ENCODE data around the gene ABHD14A. TPM values are rescaled to one million over a fixed set of nuclear protein-coding genes. Genes with fewer than 3 reads are reported as not detected.

Gene ABHD14A
- polyA plus RNA-seq, 1 donor: 22.3 TPM

DNA sequence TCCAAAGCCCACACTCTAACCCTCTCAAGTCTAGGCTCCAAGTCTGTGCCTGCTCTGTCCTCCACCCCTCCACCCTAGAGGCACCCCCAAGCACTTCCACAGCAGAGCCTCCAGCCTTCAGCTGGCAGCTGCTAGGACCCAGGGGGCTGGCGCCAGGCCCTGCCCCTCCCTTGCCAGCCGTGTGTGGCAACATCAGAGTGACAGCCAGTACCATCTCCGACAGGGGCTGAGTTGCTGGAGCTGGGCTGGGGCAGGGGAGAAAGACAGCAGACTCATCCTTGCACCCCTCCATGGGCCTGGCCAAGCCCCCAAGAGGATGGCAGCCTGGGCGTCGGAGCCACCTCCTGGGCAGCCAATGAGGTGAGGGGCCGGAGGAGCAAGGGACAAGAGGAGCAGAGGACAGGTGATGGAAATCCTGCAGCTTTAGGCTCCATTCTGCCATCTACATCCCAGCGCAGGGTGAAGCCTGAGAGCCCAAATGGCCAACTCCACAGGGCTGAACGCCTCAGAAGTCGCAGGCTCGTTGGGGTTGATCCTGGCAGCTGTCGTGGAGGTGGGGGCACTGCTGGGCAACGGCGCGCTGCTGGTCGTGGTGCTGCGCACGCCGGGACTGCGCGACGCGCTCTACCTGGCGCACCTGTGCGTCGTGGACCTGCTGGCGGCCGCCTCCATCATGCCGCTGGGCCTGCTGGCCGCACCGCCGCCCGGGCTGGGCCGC, 19.5 kb upstream of the ABHD14A start, which contains the start of gene GPR62:
Gene GPR62 (plus strand): TSS at position 207 of the 718 bp plus-strand sequence. CDS start 272 bp downstream, at position 479.
- DNase-seq: no peak

GRCh38 chr3:51955893-51956770, 18.7 kb upstream of the ABHD14A start:
- no peak for DNase-seq

GRCh38 chr3:51957520-51958205, 17.2 kb upstream of the ABHD14A start:
- no peak for DNase-seq

DNA sequence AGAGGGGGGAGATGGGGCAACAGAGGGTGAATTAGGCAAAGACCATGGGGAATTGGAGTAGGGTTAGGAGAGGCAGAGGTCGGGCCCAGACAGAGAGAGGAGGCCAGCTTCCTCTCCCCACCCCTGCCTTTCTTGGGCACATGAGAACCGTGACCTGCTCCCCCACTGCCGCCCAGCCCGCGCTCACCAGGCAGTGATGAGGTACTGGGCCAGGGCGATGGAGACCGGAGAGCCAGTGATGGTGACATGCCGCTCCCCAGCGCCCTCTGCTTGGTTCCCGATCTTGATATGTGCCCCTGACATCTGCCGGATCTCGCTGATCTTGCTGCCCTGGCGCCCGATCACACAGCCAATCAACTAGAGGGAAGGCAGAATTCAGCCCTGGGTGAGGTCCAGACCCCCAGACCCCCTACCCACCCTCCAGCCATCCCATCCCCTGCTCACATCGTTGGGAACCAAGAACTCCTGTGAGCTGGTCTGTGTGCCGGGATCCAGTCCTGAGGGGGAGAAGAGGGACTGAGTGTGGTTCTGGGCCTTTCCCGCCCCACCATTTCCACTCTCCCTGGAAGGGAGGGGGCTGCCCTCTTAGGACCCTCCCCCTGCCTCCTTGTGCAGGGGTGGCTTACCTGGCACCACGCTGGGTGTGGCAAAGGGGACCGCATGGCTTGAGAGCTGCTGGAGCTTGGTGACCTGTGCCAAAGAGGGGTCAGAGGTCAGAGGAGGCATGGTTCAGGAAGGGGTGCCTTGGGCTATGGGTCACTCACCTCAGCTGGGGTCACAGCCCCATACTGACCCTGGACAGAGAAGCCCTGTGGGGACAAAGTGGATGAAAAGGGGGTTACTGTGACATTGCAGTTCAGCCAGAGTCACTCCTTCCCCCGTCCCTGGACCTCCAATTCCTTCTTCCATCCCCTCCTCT, 16.0 kb upstream of the ABHD14A start:
- DNase-seq: no peak

GRCh38 chr3:51959651-51960050, 15.2 kb upstream of the ABHD14A start:
- no peak for DNase-seq

DNA sequence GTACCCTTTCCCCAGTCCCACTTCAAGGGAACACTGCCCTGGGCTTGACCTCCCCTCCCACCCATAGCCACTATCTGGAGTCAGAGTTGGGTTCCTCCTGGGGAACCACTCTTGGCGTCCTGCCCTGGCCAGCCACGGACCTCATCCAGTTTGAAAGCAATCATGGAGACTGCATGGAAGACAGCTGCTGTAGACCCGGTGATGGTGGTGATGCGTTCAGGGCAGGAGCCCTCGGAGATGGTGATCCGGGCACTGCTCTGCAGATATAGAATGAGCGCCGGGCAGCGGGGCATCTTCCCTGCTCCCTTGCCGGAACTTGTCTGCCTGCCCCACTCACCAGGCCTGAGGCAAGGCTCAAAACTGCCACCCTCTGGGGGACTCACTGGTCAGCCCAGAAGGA, 14.5 kb upstream of the ABHD14A start:
- no peak for DNase-seq

DNA sequence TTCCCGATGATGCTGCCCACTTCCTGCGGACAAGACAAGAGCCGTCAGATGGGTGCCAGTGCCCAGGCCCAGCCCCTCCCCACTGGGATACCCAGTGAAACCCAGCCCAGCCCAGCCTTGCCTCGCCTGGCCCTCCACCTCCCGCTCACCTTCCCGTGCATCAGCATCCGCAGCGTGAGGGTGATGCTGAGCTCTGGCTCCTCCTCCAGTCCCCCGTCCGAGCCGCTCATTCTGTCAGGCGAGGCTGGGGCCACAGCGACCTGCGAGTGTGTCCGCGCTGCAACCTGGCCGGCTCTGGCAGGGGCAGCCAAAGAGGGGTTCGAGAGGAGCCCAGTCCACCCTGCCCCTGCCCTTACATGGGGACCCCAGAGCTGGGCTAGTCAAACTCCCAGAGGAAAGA, 13.9 kb upstream of the ABHD14A start:
- no peak for DNase-seq

DNA sequence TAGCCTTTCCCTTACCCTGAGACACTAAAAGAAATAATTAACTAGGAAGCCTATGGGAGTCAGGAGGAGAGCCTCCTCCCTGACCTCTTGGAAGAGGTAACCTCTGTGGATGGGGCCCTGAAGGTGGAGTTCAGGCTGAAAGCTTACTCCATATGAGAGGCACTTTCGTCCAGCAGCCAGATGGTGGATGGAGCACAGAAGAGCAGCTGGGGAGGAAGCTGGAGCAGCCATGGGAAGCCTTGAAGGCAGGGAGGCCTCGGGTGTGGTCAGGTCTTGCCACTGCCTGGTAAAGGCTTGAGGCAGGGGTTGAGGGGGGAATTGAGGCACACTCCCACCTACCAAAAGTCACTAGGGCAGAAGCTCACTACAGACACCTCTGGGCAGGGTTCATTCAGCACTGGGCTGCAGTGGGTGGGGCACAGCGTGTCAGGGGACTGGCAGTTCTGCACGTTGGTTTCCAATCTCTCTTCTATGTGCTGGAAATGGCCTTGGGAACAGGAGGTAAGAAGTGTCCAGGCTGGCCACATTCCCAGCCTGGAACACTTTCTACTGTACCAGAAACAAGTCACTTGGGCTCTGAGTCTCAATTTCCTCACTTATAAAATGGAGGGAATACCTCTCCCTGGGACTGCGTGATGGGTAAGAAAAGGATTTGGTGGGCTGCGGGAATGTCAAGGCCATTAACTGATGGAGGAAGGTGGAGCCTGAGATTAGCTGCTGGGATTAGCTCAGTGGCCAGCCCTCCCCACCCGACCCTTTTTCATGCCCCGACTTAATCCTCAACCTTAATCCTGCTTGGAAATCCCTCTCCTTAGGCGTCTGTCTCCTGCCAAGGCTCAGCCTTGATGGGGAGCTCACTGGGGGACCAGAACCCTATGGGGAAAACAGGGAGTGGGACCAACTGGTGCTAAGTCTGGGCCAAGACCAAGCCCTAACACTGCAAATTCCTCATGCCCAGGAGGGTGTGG, 13.0 kb upstream of the ABHD14A start:
- DNase-seq: no peak

- no peak for DNase-seq
Observed at GRCh38 chr3:51962854-51963530, 11.9 kb upstream of the ABHD14A start.

DNA sequence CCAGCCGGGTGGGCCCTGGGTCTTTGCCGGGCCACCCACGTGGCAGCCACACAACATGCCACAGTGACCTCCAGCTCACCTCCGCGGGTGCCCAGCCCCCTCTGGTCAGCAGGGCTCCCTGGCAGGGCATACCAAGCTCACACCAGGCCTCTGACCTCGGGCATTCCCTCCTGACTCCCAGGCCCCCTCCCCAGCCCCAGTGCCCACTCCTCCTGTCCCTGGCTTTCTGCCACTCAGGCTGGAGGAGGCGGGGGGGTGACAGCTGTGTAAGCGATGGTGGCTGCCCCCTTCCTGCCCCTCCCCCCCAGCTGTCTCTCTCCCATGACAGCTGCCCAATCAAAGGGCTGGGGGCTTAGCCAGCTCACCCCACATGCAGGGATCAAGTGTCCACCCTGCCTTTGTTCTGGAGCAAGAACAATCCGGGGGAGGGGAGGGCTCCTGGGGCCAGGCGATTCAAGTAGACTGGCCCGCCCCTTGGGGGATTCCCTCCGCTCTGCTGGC, 10.9 kb upstream of the ABHD14A start:
- DNase-seq: peak; percentile 68

- DNase-seq: no peak
Observed at GRCh38 chr3:51964521-51964920, 10.3 kb upstream of the ABHD14A start.

DNA sequence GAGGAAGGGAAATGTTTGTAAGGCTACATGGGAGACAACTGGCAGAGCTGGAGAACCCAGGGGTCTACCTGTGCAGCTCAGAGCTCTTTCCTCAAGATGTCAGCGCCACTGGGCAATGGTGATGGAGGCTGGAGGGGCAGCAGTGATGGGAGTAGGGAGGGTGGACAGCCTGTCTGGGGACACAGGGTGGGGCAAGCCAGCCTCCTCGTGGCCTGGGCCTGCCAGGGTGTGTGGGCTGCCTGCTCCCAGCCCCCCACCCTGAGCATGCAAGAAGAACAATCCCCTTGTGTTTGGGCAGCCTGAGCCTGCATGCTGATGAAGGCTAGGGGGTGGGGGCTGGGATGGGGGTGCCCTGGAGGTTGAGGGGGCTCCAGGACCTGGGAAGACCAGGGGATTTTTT, 8.8 kb upstream of the ABHD14A start:
- no peak for DNase-seq

GRCh38 chr3:51966486-51966885, 8.4 kb upstream of the ABHD14A start:
- no peak for DNase-seq

- DNase-seq: no peak
Observed at GRCh38 chr3:51966922-51967383, 7.9 kb upstream of the ABHD14A start.

DNA sequence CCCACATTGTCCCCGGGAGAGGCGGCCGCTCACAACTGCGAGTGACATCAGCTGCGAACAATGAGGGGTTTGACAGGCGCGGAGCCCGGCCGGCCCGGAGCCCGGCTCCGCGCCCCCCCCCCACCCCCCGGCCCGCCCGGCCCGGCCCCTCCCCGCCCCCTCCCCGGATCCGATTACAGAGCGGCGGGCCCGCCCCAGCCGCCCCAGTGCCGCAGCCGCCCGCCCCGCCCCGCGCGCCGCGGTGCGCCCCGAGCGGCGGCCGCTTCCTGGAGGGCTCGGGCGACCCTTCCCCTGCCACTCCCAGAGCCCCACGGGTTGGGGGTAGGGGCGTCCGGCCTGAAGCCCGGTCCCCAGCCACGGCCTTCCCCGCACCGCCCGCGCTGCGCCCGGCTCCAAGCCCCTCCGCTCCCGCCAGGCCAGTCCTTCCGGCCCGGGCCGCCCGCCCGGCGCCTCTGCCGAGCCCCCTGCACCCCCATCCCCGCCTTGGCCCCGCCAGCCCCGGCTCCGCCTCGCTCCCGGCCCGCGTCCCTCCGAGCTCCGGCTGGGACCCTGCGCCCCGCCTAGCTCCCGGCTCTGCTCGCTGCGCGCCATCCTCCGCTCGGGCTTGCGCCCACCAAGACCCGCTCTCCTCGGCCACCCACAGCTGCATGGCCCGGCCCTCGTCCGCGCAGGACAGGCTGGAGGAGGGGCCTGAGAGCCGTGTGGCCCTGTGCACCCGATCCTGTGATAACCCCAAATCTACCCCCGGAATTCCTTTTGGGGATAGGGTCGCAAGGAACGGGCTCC, 7.3 kb upstream of the ABHD14A start, which contains the start of gene PCBP4:
Gene PCBP4 (minus strand): TSS at position 71 of the 786 bp plus-strand sequence. CDS start 6,214 bp downstream, outside the sequence.
- peak; percentile 53 for DNase-seq

DNA sequence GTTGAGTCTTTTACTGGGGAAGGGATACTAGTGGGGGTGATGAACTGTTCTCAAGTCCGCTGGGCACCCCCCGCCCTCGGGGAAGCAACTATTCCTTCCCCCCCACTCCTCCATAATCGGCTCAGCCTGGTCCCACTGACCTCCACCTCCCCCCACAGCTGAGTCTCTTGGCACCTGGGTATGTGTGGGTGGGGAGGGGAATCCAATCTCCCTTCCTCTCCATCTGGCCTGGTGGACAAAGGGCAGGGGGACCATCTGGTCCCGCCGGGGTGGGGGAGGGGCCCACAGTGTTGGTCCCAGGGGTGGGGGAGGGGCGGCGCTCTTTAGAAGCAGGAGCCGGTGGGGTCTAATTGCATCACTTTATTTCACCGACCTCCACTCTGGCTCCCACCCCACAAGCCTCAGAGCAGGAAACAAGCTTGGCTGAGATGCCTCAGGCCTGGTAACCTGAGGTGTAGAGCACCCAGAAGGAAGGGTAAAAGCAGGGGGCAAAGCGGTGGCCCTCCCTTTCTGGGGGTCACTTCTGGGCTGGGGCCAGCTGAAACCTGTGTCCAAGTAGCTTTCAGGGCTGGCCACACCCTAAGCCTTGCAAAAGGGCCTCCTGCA, 6.6 kb upstream of the ABHD14A start:
- DNase-seq: peak; percentile 58

- no peak for DNase-seq
Observed at GRCh38 chr3:51968883-51969678, 5.8 kb upstream of the ABHD14A start.
